GM23248 (cell line): Measurements from ENCODE around the gene PTGER1. TPM values are rescaled to one million over a fixed set of nuclear protein-coding genes. Genes with fewer than 3 reads are reported as not detected.

Experiments used
- DNase-seq: peaks from one replicate; pipeline ENCODE4 v3.0.0-alpha.2; 2015
- H2AFZ ChIP-seq: fragments of 200-600 bp; sonication (generic); 2 replicates; pipeline ENCODE4 v1.6.1; 2016; ENCODE audit warnings: antibody characterized with exemption
- H3F3A ChIP-seq: fragments of 200-600 bp; sonication (generic); 2 replicates; pipeline ENCODE4 v1.6.1; 2016; ENCODE audit warnings: mild to moderate bottlenecking, antibody characterized with exemption, mixed run types; ENCODE audit not compliant: insufficient read depth
- H3K27ac ChIP-seq: fragments of 200-600 bp; sonication (generic); 2 replicates; pipeline ENCODE4 v1.5.1; 2016; ENCODE audit warnings: mild to moderate bottlenecking
- H3K27me3 ChIP-seq: fragments of 200-600 bp; sonication (generic); replicated peaks from 2 replicates; pipeline ENCODE4 v1.6.1; 2016; ENCODE audit warnings: mild to moderate bottlenecking; ENCODE audit not compliant: insufficient read depth
- H3K36me3 ChIP-seq: fragments of 200-600 bp; sonication (generic); 2 replicates; pipeline ENCODE4 v1.6.1; 2016; ENCODE audit warnings: low read depth, mild to moderate bottlenecking
- H3K4me1 ChIP-seq: fragments of 200-600 bp; sonication (generic); 2 replicates; pipeline ENCODE4 v1.6.1; 2016; ENCODE audit warnings: mild to moderate bottlenecking; ENCODE audit not compliant: insufficient read depth
- H3K4me2 ChIP-seq: fragments of 200-600 bp; sonication (generic); one replicate; pipeline ENCODE4 v1.6.1; 2016; ENCODE audit warnings: mild to moderate bottlenecking; ENCODE audit not compliant: unreplicated experiment
- H3K4me3 ChIP-seq: fragments of 200-600 bp; sonication (generic); 2 replicates; pipeline ENCODE4 v1.5.1; 2016; ENCODE audit warnings: mild to moderate bottlenecking
- H3K79me2 ChIP-seq: fragments of 200-600 bp; sonication (generic); 2 replicates; pipeline ENCODE4 v1.6.1; 2016; ENCODE audit warnings: mild to moderate bottlenecking; ENCODE audit not compliant: insufficient read depth
- H3K9ac ChIP-seq: fragments of 200-600 bp; sonication (generic); 2 replicates; pipeline ENCODE4 v1.6.1; 2016; ENCODE audit warnings: mild to moderate bottlenecking
- H3K9me2 ChIP-seq: fragments of 200-600 bp; sonication (generic); 2 replicates; pipeline ENCODE4 v1.6.1; 2016; ENCODE audit warnings: mixed run types, mild to moderate bottlenecking, moderate library complexity; ENCODE audit not compliant: insufficient read depth
- H3K9me3 ChIP-seq: fragments of 200-600 bp; sonication (generic); one replicate; pipeline ENCODE4 v1.6.1; 2017; ENCODE audit warnings: low read depth
- H4K20me1 ChIP-seq: fragments of 200-600 bp; sonication (generic); 2 replicates; pipeline ENCODE4 v1.6.0; 2016; ENCODE audit not compliant: insufficient read depth
- EZH2 ChIP-seq: fragments of 200-600 bp; sonication (generic); IDR thresholded peaks from 2 replicates; pipeline ENCODE4 v1.6.1; 2018; ENCODE audit warnings: antibody characterized with exemption, mild to moderate bottlenecking; ENCODE audit not compliant: insufficient read depth, poor library complexity, severe bottlenecking
- EZH2phosphoT487 ChIP-seq: fragments of 200-600 bp; sonication (generic); IDR thresholded peaks from 2 replicates; pipeline ENCODE4 v1.6.1; 2018; ENCODE audit warnings: antibody characterized with exemption, moderate library complexity, mild to moderate bottlenecking, low read depth; ENCODE audit not compliant: insufficient read depth
- WGBS, 2 experiments: methylation state at CpG; one replicate each; pipeline ENCODE4 v1.1.6; 2015 to 2017; ENCODE audit warnings: low lambda C conversion rate in 2 of 2, low coverage in 1 of 2; ENCODE audit errors: missing lambda C conversion rate in 2 of 2; 5-methylcytosine and 5-hydroxymethylcytosine counted together
- in situ Hi-C: fragments of 300-500 bp; cut with MboI; formaldehyde crosslinking; loops from 2 replicates; pipeline ENCODE4 v1.15.0; 2020
- polyA plus RNA-seq: library from polyadenylated mRNA; unstranded; fragments of >200 nt; fragmentation: Nextera tagmentation; extraction: Ambion mirVana; gene quantifications from 2 replicates; pipeline ENCODE4 v1.2.1, GENCODE V29; 2016
- total RNA-seq: library from RNA; depleted of rRNA; stranded (reverse); fragments of >200 nt; shearing (Covaris generic); gene quantifications from 2 replicates; pipeline ENCODE4 v1.2.3, GENCODE V29; 2014

The PTGER1 gene
- total and polyA plus RNA-seq, 2 experiments from 2014 or later = 0.22 to 0.80 TPM

GRCh38 chr19:14479975-14480699 lies 5.0 kb upstream of the PTGER1 start:
- no peaks in the 10 kb centered on the region for H4K20me1 ChIP-seq
- peaks cover 6% of the 10 kb centered on the region; the same call in 1 of the 2 replicates for H3F3A ChIP-seq
- no peak overlapping the region for H3K9ac ChIP-seq
- 69% methylated on average over 38 to 43 of the region's 43 CpGs for WGBS, 2 experiments
- peaks cover 14% of the 10 kb centered on the region; the same call in 1 of the 2 replicates for H3K36me3 ChIP-seq
- no peak overlapping the region for H3K27ac ChIP-seq
- no peak for DNase-seq
- TF ChIP-seq EZH2phosphoT487 = no peak
- TF ChIP-seq EZH2 = no peak
- in situ Hi-C loops = no loop called here
- no peaks in the 10 kb centered on the region for H3K9me3 ChIP-seq
- no peak overlapping the region for H3K4me2 ChIP-seq
- no peaks in the 10 kb centered on the region for H3K27me3 ChIP-seq
- H2AFZ ChIP-seq = no peak overlapping the region
- H3K4me1 ChIP-seq = peaks cover 11% of the 10 kb centered on the region
- peaks cover 8% of the 10 kb centered on the region; the same call in 1 of the 2 replicates for H3K79me2 ChIP-seq
- no peak overlapping the region for H3K4me3 ChIP-seq
- H3K9me2 ChIP-seq = no peaks in the 10 kb centered on the region

GRCh38 chr19:14479309-14479974 lies 4.3 kb upstream of the PTGER1 start:
- 96 to 97% methylated on average over 12 to 14 of the region's 14 CpGs for WGBS, 2 experiments
- no peak for TF ChIP-seq EZH2
- TF ChIP-seq EZH2phosphoT487 = no peak
- H4K20me1 ChIP-seq = no peaks in the 10 kb centered on the region

GRCh38 chr19:14478113-14478545 lies 3.0 kb upstream of the PTGER1 start:
- H4K20me1 ChIP-seq = no peaks in the 10 kb centered on the region
- no peak overlapping the region for H2AFZ ChIP-seq
- peaks cover 6% of the 10 kb centered on the region; the same call in 1 of the 2 replicates for H3F3A ChIP-seq
- H3K4me2 ChIP-seq = no peak overlapping the region
- DNase-seq = no peak
- H3K9me3 ChIP-seq = no peaks in the 10 kb centered on the region
- no peak for TF ChIP-seq EZH2
- no peak for TF ChIP-seq EZH2phosphoT487
- no peak overlapping the region for H3K27ac ChIP-seq
- in situ Hi-C loops = no loop called here
- no peaks in the 10 kb centered on the region for H3K9me2 ChIP-seq
- H3K27me3 ChIP-seq = no peaks in the 10 kb centered on the region
- H3K9ac ChIP-seq = no peak overlapping the region
- no peak overlapping the region for H3K4me3 ChIP-seq
- 84 to 90% methylated on average over 15 to 21 of the region's 24 CpGs for WGBS, 2 experiments
- H3K4me1 ChIP-seq = peaks cover 11% of the 10 kb centered on the region
- peaks cover 14% of the 10 kb centered on the region; the same call in 1 of the 2 replicates for H3K36me3 ChIP-seq
- no peaks in the 10 kb centered on the region for H3K79me2 ChIP-seq

More at GRCh38 chr19:14479309-14479974, 4.3 kb upstream of the PTGER1 start:
- Histone ChIP-seq H3K27me3 (no peaks in the 10 kb centered on the region), H3K4me2 (no peak overlapping the region), H3K9ac (no peak overlapping the region), H3K36me3 (peaks cover 14% of the 10 kb centered on the region; the same call in 1 of the 2 replicates), H3F3A (peaks cover 6% of the 10 kb centered on the region; the same call in 1 of the 2 replicates), H3K9me3 (no peaks in the 10 kb centered on the region), H3K9me2 (no peaks in the 10 kb centered on the region), H3K27ac (no peak overlapping the region), H3K4me1 (peaks cover 11% of the 10 kb centered on the region), H3K79me2 (peaks cover 4% of the 10 kb centered on the region; the same call in 1 of the 2 replicates), H3K4me3 (no peak overlapping the region), H2AFZ (no peak overlapping the region)
- DNase-seq = no peak
- in situ Hi-C loops = no loop called here

- in situ Hi-C loops = no loop called here
- Histone ChIP-seq H3K9ac (no peak overlapping the region), H3K4me2 (no peak overlapping the region), H3K4me3 (no peak overlapping the region), H3K27ac (no peak overlapping the region), H3K4me1 (peaks cover 11% of the 10 kb centered on the region), H3K9me2 (no peaks in the 10 kb centered on the region), H4K20me1 (no peaks in the 10 kb centered on the region), H3K36me3 (peaks cover 14% of the 10 kb centered on the region; the same call in 1 of the 2 replicates), H3F3A (peaks cover 6% of the 10 kb centered on the region; the same call in 1 of the 2 replicates), H2AFZ (no peak overlapping the region), H3K79me2 (no peaks in the 10 kb centered on the region), H3K27me3 (no peaks in the 10 kb centered on the region), H3K9me3 (no peaks in the 10 kb centered on the region)
- 78 to 81% methylated on average over 9 to 10 of the region's 10 CpGs for WGBS, 2 experiments
- DNase-seq = no peak
- no peak for TF ChIP-seq EZH2
- no peak for TF ChIP-seq EZH2phosphoT487
Observed at GRCh38 chr19:14477418-14478112, 2.4 kb upstream of the PTGER1 start.
